HFFc6 (cell line): ENCODE measurements around the gene C1orf226. TPM values are rescaled to one million over a fixed set of nuclear protein-coding genes. Genes with fewer than 3 reads are reported as not detected.

Experiments
- DNase-seq: peaks from one replicate; pipeline ENCODE4 v3.0.0-alpha.2; 2018
- H3K27ac Mint-ChIP-seq: 2 replicates; pipeline ENCODE4 v1.8.0; 2020; ENCODE audit warnings: mild to moderate bottlenecking, mixed read lengths
- H3K27me3 Mint-ChIP-seq: 2 replicates; pipeline ENCODE4 v1.8.0; 2021; ENCODE audit warnings: mild to moderate bottlenecking, moderate library complexity, mixed read lengths; ENCODE audit not compliant: insufficient read depth
- H3K36me3 Mint-ChIP-seq: 2 replicates; pipeline ENCODE4 v1.8.0; 2021; ENCODE audit warnings: low read depth, mixed read lengths
- H3K4me1 Mint-ChIP-seq: 2 replicates; pipeline ENCODE4 v1.8.0; 2020; ENCODE audit warnings: low read depth, mixed read lengths
- H3K4me3 Mint-ChIP-seq: 2 replicates; pipeline ENCODE4 v1.8.0; 2020; ENCODE audit warnings: mild to moderate bottlenecking, moderate library complexity, mixed read lengths
- H3K9me3 Mint-ChIP-seq: 2 replicates; pipeline ENCODE4 v1.8.0; 2020; ENCODE audit warnings: mild to moderate bottlenecking, mixed read lengths
- long read RNA-seq: library from polyadenylated mRNA; unstranded; transcript quantifications from one replicate; pipeline ENCODE4 v2.0.0, GENCODE V29; 2019
- total RNA-seq, 6 experiments: library from RNA; stranded (reverse); fragmentation: NEBNext Ultra II Directional; extraction: Animal tissue kit (Norgen Biotek cat#: 25700); gene quantifications; 2 replicates in 1 of 6; 3 replicates in 5 of 6; pipeline ENCODE4 v1.2.3, GENCODE V29; 2021
- TF ChIP-seq, protein P1 (sequence below): fragments of 200-600 bp; sonication (generic); IDR thresholded peaks from 2 replicates; pipeline ENCODE4 v1.5.0; 2021; ENCODE audit warnings: antibody characterized with exemption, mild to moderate bottlenecking

Gene C1orf226, protein sequence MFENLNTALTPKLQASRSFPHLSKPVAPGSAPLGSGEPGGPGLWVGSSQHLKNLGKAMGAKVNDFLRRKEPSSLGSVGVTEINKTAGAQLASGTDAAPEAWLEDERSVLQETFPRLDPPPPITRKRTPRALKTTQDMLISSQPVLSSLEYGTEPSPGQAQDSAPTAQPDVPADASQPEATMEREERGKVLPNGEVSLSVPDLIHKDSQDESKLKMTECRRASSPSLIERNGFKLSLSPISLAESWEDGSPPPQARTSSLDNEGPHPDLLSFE
- under 1 TPM; 0.09 to 0.43 (median 0.20) TPM for total RNA-seq
- long read RNA-seq = 0 reads

DNA sequence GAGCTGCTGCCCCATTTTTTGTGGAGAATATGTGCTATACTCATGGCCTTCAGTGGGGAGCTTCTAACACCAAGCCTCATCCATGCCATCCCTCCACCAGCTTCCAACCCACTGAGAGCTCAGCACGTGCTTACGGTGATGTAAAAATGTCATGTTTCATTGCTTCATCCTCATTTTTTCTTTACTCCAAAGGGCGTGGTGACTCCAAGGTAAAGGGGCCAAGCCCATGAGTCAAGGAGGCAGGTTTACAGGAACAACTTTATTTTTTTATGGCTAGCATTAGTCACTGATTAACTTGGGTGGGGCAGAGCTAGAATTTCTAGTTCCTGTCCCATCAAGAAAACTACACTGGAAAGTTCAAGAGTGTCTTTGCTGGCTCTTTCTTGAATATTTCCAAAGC is at the start of gene C1orf226:
C1orf226 (plus strand) TSS at position 346 of the 400 bp plus-strand sequence. CDS start 174 bp downstream, outside the sequence.
- no peak for DNase-seq
- H3K36me3 Mint-ChIP-seq = no peaks in the 10 kb centered on the region
- H3K9me3 Mint-ChIP-seq = no peaks in the 10 kb centered on the region
- H3K4me3 Mint-ChIP-seq = no peak within 1 kb of the TSS
- no peak within 1 kb of the TSS for H3K27ac Mint-ChIP-seq
- H3K27me3 Mint-ChIP-seq = peaks cover 30% of the 10 kb centered on the region
- TF ChIP-seq, protein P1, sequence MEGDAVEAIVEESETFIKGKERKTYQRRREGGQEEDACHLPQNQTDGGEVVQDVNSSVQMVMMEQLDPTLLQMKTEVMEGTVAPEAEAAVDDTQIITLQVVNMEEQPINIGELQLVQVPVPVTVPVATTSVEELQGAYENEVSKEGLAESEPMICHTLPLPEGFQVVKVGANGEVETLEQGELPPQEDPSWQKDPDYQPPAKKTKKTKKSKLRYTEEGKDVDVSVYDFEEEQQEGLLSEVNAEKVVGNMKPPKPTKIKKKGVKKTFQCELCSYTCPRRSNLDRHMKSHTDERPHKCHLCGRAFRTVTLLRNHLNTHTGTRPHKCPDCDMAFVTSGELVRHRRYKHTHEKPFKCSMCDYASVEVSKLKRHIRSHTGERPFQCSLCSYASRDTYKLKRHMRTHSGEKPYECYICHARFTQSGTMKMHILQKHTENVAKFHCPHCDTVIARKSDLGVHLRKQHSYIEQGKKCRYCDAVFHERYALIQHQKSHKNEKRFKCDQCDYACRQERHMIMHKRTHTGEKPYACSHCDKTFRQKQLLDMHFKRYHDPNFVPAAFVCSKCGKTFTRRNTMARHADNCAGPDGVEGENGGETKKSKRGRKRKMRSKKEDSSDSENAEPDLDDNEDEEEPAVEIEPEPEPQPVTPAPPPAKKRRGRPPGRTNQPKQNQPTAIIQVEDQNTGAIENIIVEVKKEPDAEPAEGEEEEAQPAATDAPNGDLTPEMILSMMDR = no peak
- H3K4me1 Mint-ChIP-seq = no peaks in the 10 kb centered on the region

DNA sequence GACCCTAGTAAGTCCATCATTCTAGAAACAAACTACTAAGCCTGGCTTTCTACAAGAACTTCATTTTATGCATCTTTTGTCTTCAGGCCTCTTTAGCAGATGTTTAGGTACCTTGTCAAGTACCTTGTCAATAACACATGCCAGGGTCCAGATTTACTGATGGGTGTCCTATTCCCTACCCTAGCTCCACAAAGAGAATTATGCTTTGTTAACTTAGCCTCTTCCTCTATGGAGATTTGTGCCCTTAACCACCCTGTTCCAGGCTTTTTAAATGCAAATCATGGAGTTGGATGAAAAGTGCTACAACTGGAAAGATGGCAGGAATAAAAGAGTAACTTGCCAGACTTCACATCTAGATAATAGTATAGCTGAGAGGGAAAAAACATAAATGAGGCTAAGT is 47.5 kb upstream of the C1orf226 start:
- Mint-ChIP-seq H3K27me3 (peaks cover 29% of the 10 kb centered on the region), H3K36me3 (no peaks in the 10 kb centered on the region), H3K27ac (no peak overlapping the region), H3K9me3 (no peaks in the 10 kb centered on the region), H3K4me1 (no peaks in the 10 kb centered on the region), H3K4me3 (no peak overlapping the region)
- TF ChIP-seq, protein P1 = no peak
- no peak for DNase-seq

DNA sequence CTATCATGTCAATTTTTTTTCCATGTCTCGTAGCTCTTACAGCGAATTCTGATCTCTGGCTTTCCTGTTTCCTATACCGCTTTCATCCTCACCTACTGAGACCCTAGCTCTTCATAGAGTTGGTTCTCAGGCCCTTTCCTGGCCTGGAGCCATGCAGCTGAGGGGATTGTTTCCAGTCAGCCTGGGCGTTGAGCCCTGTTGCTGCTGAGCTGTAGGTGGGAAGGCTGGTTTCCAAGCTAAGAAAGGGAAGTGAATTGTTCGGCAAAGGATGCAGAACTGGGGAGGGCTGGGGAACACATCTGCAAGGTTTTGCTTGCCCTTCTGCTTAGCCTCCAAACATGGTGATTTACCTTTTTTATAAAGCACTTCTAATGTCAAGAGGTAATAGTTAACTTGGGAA is 46.4 kb upstream of the C1orf226 start:
- TF ChIP-seq, protein P1 = no peak
- DNase-seq = no peak
- no peaks in the 10 kb centered on the region for H3K9me3 Mint-ChIP-seq

DNA sequence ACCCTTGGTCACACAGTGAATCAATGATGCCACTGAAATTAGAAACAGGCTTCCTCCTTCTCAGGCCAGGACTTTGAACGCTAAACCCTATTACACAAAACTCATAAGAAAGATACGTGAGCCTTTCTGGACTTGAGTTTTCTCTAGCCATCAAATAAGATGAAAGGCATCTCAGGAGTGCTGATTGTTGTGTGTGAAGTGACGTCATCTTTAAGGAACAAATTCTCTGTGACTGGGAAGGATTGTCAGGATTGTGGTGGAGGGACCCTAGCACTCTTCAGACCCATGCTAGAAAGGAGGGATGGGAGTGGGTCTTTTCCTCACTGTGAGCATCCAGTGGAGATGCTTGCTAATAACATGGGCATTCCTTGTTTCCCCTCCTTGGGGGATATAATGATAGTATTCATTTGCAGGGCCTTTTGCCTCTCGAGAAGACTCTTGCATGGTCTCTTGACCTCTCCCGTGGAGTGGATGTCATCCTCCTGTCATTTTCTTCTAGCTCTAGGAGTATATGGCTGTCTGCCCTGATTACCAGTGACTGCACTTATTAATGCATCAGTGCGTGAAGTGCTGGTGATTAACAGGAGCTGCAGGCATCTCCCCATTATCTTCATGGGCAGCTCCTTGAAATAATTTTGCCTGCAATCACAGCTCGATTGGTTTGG is 44.8 kb upstream of the C1orf226 start:
- H3K36me3 Mint-ChIP-seq = no peaks in the 10 kb centered on the region
- no peak overlapping the region for H3K27ac Mint-ChIP-seq
- H3K27me3 Mint-ChIP-seq = peaks cover 23% of the 10 kb centered on the region
- no peaks in the 10 kb centered on the region for H3K9me3 Mint-ChIP-seq
- TF ChIP-seq, protein P1 = no peak
- no peak for DNase-seq
- no peak overlapping the region for H3K4me3 Mint-ChIP-seq
- H3K4me1 Mint-ChIP-seq = no peaks in the 10 kb centered on the region

More for the DNA sequence above, 46.4 kb upstream of the C1orf226 start:
- H3K27me3 Mint-ChIP-seq = peaks cover 27% of the 10 kb centered on the region
- no peaks in the 10 kb centered on the region for H3K4me1 Mint-ChIP-seq
- H3K4me3 Mint-ChIP-seq = no peak overlapping the region
- no peaks in the 10 kb centered on the region for H3K36me3 Mint-ChIP-seq
- H3K27ac Mint-ChIP-seq = no peak overlapping the region

DNA sequence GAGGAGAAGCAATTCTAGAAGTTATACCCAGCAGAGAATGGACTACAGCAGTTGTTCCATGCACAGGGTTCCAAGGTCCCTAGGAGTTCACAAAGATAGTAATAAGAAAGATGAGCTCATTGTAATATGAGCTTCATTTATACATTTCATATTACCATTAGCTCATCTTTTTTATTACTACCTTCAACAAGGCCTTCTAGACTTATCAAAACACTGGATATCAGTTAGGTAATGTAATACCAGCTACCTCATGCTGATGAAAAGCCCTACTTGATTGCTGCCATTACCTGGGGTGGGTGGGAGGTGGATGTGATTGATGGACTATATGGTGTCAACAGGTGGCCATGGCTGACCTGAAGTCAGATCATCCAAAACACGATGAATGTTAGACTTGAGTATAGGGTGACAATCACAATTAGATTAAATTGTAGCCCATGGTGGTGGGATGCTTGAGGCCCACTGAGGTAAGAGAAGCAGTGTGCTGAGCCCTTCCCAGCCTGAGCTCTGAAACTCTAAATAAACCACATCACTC is 39.0 kb upstream of the C1orf226 start:
- no peak for DNase-seq
- Mint-ChIP-seq H3K4me3 (no peak overlapping the region), H3K9me3 (no peaks in the 10 kb centered on the region), H3K27ac (no peak overlapping the region), H3K4me1 (peaks cover 4% of the 10 kb centered on the region; the same call in 1 of the 2 replicates), H3K27me3 (peaks cover 13% of the 10 kb centered on the region), H3K36me3 (no peaks in the 10 kb centered on the region)
- TF ChIP-seq, protein P1 = no peak
